K562 (cell line): ENCODE data around the gene BOC.

Source experiments
- ARID4B ChIP-seq: sonication (generic); formaldehyde crosslinking; IDR thresholded peaks from 2 replicates; pipeline ENCODE4 v1.8.0; 2022; ENCODE audit warnings: mild to moderate bottlenecking, missing genetic modification reagents
- BACH1 ChIP-seq: fragments of 200-800 bp; sonication (Bioruptor generic); IDR thresholded peaks from 2 replicates; pipeline ENCODE4 v1.6.1; 2016; ENCODE audit warnings: missing genetic modification characterization, missing compliant biosample characterization
- CTCF ChIP-seq, 3 experiments: IDR thresholded peaks in 2 of 3; conservative IDR thresholded peaks in 1 of 3; 2 replicates each; pipeline ENCODE4 v1.5.1; 2011 to 2012; ENCODE audit warnings: low read length in 3 of 3, mild to moderate bottlenecking in 3 of 3, control low read depth in 2 of 3, improper control_type of control experiment in 1 of 3, inconsistent platforms in 1 of 3, low read depth in 1 of 3, mixed read lengths in 1 of 3, moderate library complexity in 1 of 3; ENCODE audit not compliant: insufficient read depth in 2 of 3
- HMGN3 ChIP-seq: IDR thresholded peaks from 2 replicates; pipeline ENCODE4 v1.6.1; 2011; ENCODE audit warnings: borderline replicate concordance, low read depth, mild to moderate bottlenecking, mixed read lengths, low read length; ENCODE audit not compliant: insufficient read length; ENCODE audit errors: extremely low read depth
- MTA3 ChIP-seq: fragments of 450-650 bp; formaldehyde crosslinking; IDR thresholded peaks from 2 replicates; pipeline ENCODE4 v1.6.1; 2017; ENCODE audit warnings: mild to moderate bottlenecking, borderline replicate concordance
- POLR2A ChIP-seq: fragments of 450-650 bp; conservative IDR thresholded peaks from 2 replicates; pipeline ENCODE4 v1.6.1; 2016
- SIN3A ChIP-seq, 2 experiments: fragments of 150-350 bp in 1 of 2; IDR thresholded peaks; 2 replicates each; pipeline ENCODE4 v1.6.1; 2011 to 2016; ENCODE audit warnings: borderline replicate concordance in 2 of 2, low read depth in 2 of 2, low read length in 2 of 2, mild to moderate bottlenecking in 2 of 2, moderate library complexity in 2 of 2; ENCODE audit not compliant: control insufficient read depth in 1 of 2
- SMC3 ChIP-seq: conservative IDR thresholded peaks from 2 replicates; pipeline ENCODE4 v1.6.1; 2011; ENCODE audit warnings: low read depth, low read length, improper control_type of control experiment; ENCODE audit not compliant: insufficient read depth
- TBP ChIP-seq: optimal IDR thresholded peaks from 2 replicates; pipeline ENCODE3; 2011; ENCODE audit warnings: low read depth, low read length, improper control_type of control experiment
- TFAM ChIP-seq: fragments of 250-450 bp; sonication (Bioruptor Pico); conservative IDR thresholded peaks from 2 replicates; pipeline ENCODE4 v1.5.0; 2021; ENCODE audit warnings: mild to moderate bottlenecking, moderate library complexity
- THAP7 ChIP-seq: fragments of 250-450 bp; sonication (Bioruptor Pico); IDR thresholded peaks from 2 replicates; pipeline ENCODE4 v1.5.0; 2021
- ZBTB49 ChIP-seq: sonication (generic); formaldehyde crosslinking; IDR thresholded peaks from 2 replicates; pipeline ENCODE4 v1.8.0; 2022; ENCODE audit warnings: missing genetic modification reagents, mild to moderate bottlenecking, borderline replicate concordance
- ZC3H8 ChIP-seq: fragments of 450-650 bp; IDR thresholded peaks from 2 replicates; pipeline ENCODE4 v1.6.1; 2017

- no peak for TF ChIP-seq CTCF (IDR thresholded peaks at IDR 0.05 in 2 of 3, conservative IDR thresholded peaks at IDR 0.05 in 1 of 3; ENCODE audit: insufficient read depth in 2 of 3, low read depth in 1 of 3, low read length in 3 of 3)
- TF ChIP-seq THAP7 (CRISPR knock-in tag): no peak
- TF ChIP-seq POLR2A: no peak
- TF ChIP-seq SMC3: no peak
- no peak for TF ChIP-seq ZC3H8
- no peak for TF ChIP-seq HMGN3
- TF ChIP-seq TBP: no peak
- no peak for TF ChIP-seq ZBTB49 (CRISPR knock-in tag)
- no peak for TF ChIP-seq TFAM
- no peak for TF ChIP-seq BACH1 (tag)
- TF ChIP-seq MTA3: no peak
- no peak for TF ChIP-seq ARID4B (CRISPR knock-in tag)
- no peak for TF ChIP-seq SIN3A (IDR thresholded peaks at IDR 0.05; ENCODE audit: borderline replicate concordance in 2 of 2, control insufficient read depth in 1 of 2, low read depth in 2 of 2, low read length in 2 of 2)
These were observed 65.4 kb downstream of the BOC start for GRCh38 chr3:113276751-113277080.
